Thoracic aorta (tissue), 2 donors: Measurements from ENCODE around the gene CGREF1. TPM values are rescaled to one million over a fixed set of nuclear protein-coding genes. Genes with fewer than 3 reads are reported as not detected.

Experiments used
- ATAC-seq: fragments of 150-250 bp; one replicate; pipeline ENCODE4 v1.8.0; 2017; ENCODE audit warnings: low read depth; ENCODE audit not compliant: insufficient number of reproducible peaks, low FRiP score
- DNase-seq: peaks from one replicate; pipeline ENCODE4 v3.0.0-alpha.2; 2020; ENCODE audit warnings: low spot score
- H3K27ac ChIP-seq, 2 donors: fragments of 200-600 bp; sonication (generic); 1 replicate in 1 of 2; 2 replicates in 1 of 2; pipeline ENCODE4 v1.5.1; 2016; ENCODE audit warnings: mild to moderate bottlenecking in 2 of 2, moderate library complexity in 2 of 2
- H3K27me3 ChIP-seq: fragments of 200-600 bp; sonication (generic); replicated peaks from 2 replicates; pipeline ENCODE4 v1.6.0; 2016; ENCODE audit warnings: mild to moderate bottlenecking; ENCODE audit not compliant: insufficient read depth
- H3K36me3 ChIP-seq: fragments of 200-600 bp; sonication (generic); one replicate; pipeline ENCODE4 v1.5.1; 2016
- H3K4me1 ChIP-seq, 2 donors: fragments of 200-600 bp; sonication (generic); 1 replicate in 1 of 2; 2 replicates in 1 of 2; pipeline versions ENCODE4 v1.5.1 to v1.6.0; 2016; ENCODE audit warnings: low read depth in 2 of 2, mild to moderate bottlenecking in 1 of 2; ENCODE audit not compliant: control insufficient read depth in 1 of 2
- H3K4me3 ChIP-seq: fragments of 200-600 bp; sonication (generic); 2 replicates; pipeline ENCODE4 v1.5.1; 2016; ENCODE audit warnings: mild to moderate bottlenecking
- H3K9me3 ChIP-seq: fragments of 200-600 bp; sonication (generic); 2 replicates; pipeline ENCODE4 v1.5.1; 2016
- total RNA-seq, 2 donors: library from RNA; depleted of rRNA; stranded (reverse); fragments of >200 nt; gene quantifications; one replicate each; pipeline versions ENCODE4 v1.1.0 to v1.2.3, GENCODE V29; 2016
- TF ChIP-seq, protein P1 (sequence below): fragments of 200-600 bp; sonication (generic); IDR thresholded peaks from one replicate; pipeline ENCODE4 v1.5.1; 2019; ENCODE audit warnings: antibody characterized with exemption

Gene CGREF1
- total RNA-seq, 2 donors from 2014 or later, result 18.8 to 19.8 TPM

DNA sequence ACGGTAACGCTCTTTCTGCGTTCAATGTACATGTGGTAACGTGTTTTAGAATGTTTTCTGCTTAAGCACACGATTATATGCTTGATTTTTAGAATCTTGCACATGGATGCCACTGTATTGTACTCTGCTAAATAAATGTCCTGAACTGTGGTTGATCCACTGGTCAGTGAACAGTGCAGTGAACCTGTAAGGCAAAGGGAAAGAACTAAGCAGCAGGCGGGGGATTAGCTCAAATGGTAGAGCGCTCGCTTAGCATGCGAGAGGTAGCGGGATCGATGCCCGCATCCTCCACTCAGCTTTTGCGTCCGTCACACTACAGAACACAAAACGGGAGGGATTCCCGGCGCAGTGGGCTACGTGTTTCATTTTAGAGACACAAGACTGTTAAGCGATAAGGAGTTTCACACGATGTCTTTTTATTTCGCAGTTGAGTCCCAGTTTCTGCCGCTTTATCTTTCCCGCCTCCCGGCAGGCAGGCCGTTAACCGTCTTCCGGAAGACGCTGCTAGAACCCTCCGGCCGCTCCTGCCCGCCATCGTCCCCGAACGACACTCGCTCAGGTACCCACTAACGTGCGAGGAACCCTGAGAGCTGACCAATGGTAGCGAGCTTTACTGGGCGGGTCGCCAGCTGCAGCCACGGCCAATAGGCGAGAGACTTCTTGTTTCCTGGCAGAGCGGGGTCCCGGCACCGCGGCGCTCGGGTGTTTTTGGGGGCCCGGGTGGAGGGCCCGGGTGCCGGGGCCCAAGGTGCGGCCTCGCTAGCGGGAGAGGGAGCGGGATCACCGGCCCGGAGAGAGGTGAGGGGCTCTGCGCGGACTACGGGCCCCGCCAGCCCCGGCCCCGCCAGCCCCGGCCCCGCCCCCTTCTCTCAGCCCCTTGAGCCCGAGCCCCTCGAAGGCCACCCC, 67.7 kb downstream of the CGREF1 start, which contains the start of gene AGBL5:
AGBL5 (plus strand) TSS at position 673 of the 906 bp plus-strand sequence. CDS start 1,291 bp downstream, outside the sequence.
- peak; percentile 87 for DNase-seq

More for the DNA sequence above, 67.7 kb downstream of the CGREF1 start, which contains the start of gene AGBL5:
- H3K27me3 ChIP-seq, result no peaks in the 10 kb centered on the region
- peak within 1 kb of the TSS; percentile 80 to 87 for H3K27ac ChIP-seq
- TF ChIP-seq, protein P1, sequence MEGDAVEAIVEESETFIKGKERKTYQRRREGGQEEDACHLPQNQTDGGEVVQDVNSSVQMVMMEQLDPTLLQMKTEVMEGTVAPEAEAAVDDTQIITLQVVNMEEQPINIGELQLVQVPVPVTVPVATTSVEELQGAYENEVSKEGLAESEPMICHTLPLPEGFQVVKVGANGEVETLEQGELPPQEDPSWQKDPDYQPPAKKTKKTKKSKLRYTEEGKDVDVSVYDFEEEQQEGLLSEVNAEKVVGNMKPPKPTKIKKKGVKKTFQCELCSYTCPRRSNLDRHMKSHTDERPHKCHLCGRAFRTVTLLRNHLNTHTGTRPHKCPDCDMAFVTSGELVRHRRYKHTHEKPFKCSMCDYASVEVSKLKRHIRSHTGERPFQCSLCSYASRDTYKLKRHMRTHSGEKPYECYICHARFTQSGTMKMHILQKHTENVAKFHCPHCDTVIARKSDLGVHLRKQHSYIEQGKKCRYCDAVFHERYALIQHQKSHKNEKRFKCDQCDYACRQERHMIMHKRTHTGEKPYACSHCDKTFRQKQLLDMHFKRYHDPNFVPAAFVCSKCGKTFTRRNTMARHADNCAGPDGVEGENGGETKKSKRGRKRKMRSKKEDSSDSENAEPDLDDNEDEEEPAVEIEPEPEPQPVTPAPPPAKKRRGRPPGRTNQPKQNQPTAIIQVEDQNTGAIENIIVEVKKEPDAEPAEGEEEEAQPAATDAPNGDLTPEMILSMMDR, result no peak
- no peaks in the 10 kb centered on the region for H3K9me3 ChIP-seq
- peaks cover 5 to 15% of the 10 kb centered on the region in 2 donors for H3K4me1 ChIP-seq
- H3K36me3 ChIP-seq, result peaks cover 19% of the 10 kb centered on the region
- peak; percentile 65 for ATAC-seq
- peak within 1 kb of the TSS; percentile 89 for H3K4me3 ChIP-seq

Other genes with a start within 250 kb of the CGREF1 start
- 10 to 100 TPM in 1 of 2 donors, 1 to 10 TPM in 1; 9.1 to 29.9 TPM for gene MAPRE3, start 148.5 kb downstream of the CGREF1 start, total RNA-seq
- 10 to 100 TPM; 68.2 to 84.4 TPM for gene TMEM214, start 86.2 kb downstream of the CGREF1 start, total RNA-seq
- gene AGBL5, start 67.5 kb downstream of the CGREF1 start, total RNA-seq, result 10 to 100 TPM in 1 of 2 donors, 1 to 10 TPM in 1; 7.8 to 10.8 TPM
- 100 to 1,000 TPM; 147 to 272 TPM for gene OST4, start 47.5 kb downstream of the CGREF1 start, total RNA-seq
- gene EMILIN1, start 40.5 kb downstream of the CGREF1 start, total RNA-seq, result 100 to 1,000 TPM; 231 to 309 TPM
- 1 to 10 TPM; 1.5 to 2.6 TPM for gene KHK, start 32.4 kb downstream of the CGREF1 start, total RNA-seq
- under 1 TPM in 1 of 2 donors, not detected in 1; 0.27 TPM for gene ABHD1, start 4.7 kb upstream of the CGREF1 start, total RNA-seq
- 10 to 100 TPM; 64.3 to 92.3 TPM for gene PREB, start 15.5 kb upstream of the CGREF1 start, total RNA-seq
- gene PRR30, start 20.3 kb upstream of the CGREF1 start, total RNA-seq, result not detected
- gene TCF23, start 29.9 kb upstream of the CGREF1 start, total RNA-seq, result not detected
- gene ATRAID, start 92.9 kb upstream of the CGREF1 start, total RNA-seq, result 100 to 1,000 TPM in 1 of 2 donors, 10 to 100 TPM in 1; 90.0 to 174 TPM
- 10 to 100 TPM; 26.0 to 51.2 TPM for gene SLC5A6, start 93.1 kb upstream of the CGREF1 start, total RNA-seq
- gene CAD, start 98.2 kb upstream of the CGREF1 start, total RNA-seq, result 10 to 100 TPM; 16.2 to 25.0 TPM
- 1 to 10 TPM; 4.4 to 8.5 TPM for gene SLC30A3, start 143.9 kb upstream of the CGREF1 start, total RNA-seq
- gene DNAJC5G, start 156.3 kb upstream of the CGREF1 start, total RNA-seq, result under 1 TPM in 1 of 2 donors, not detected in 1; 0.68 TPM
- gene TRIM54, start 163.3 kb upstream of the CGREF1 start, total RNA-seq, result 1 to 10 TPM in 1 of 2 donors, under 1 TPM in 1; 0.41 to 2.5 TPM
- 1 to 10 TPM in 1 of 2 donors, not detected in 1; 1.8 TPM for gene UCN, start 189.3 kb upstream of the CGREF1 start, total RNA-seq
- gene MPV17, start 204.0 kb upstream of the CGREF1 start, total RNA-seq, result 10 to 100 TPM; 58.1 to 68.1 TPM
- gene GTF3C2, start 237.6 kb upstream of the CGREF1 start, total RNA-seq, result 10 to 100 TPM; 56.6 to 58.8 TPM